ENCODE measurements around the gene RNF128.

Gene RNF128, protein sequence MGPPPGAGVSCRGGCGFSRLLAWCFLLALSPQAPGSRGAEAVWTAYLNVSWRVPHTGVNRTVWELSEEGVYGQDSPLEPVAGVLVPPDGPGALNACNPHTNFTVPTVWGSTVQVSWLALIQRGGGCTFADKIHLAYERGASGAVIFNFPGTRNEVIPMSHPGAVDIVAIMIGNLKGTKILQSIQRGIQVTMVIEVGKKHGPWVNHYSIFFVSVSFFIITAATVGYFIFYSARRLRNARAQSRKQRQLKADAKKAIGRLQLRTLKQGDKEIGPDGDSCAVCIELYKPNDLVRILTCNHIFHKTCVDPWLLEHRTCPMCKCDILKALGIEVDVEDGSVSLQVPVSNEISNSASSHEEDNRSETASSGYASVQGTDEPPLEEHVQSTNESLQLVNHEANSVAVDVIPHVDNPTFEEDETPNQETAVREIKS

DNA sequence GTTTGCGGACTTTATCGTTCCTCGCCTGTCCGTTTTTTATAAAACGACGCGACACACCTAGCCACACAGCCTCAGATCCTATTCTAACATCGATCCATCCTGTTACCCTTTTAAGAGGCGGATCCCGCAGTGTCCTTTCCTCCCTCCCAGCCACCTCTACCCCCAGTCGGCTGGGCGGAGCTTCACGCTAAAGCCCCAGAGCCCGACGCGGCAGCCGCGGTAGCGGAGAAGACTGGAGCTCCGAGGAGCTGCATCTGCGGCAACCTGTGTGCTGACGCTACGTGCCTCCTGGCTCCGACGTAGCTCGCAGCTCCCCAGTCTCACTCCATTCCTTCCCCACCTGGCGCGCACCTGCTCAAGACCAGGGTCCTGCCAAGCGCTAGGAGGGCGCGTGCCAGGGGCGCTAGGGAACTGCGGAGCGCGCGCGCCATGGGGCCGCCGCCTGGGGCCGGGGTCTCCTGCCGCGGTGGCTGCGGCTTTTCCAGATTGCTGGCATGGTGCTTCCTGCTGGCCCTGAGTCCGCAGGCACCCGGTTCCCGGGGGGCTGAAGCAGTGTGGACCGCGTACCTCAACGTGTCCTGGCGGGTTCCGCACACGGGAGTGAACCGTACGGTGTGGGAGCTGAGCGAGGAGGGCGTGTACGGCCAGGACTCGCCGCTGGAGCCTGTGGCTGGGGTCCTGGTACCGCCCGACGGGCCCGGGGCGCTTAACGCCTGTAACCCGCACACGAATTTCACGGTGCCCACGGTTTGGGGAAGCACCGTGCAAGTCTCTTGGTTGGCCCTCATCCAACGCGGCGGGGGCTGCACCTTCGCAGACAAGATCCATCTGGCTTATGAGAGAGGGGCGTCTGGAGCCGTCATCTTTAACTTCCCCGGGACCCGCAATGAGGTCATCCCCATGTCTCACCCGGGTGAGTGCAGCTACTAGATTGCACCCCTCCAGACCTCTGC lies at the start of gene RNF128:
Gene RNF128, plus strand, starts transcription at position 217 of the 953 bp plus-strand sequence. Its CDS starts 213 bp downstream, at position 430.
- Histone ChIP-seq H3K9me3 (ENCODE audit: control insufficient read depth, insufficient read depth, low read length) (no peaks in the 10 kb centered on the region), H3K4me3 (ENCODE audit: low read length) (peak within 1 kb of the TSS; percentile 87; the same call in 1 of the 2 replicates), H3K27me3 (ENCODE audit: control insufficient read depth, insufficient read depth, low read length) (no peaks in the 10 kb centered on the region), H3K36me3 (ENCODE audit: control insufficient read depth, insufficient read depth, low read length) (no peaks in the 10 kb centered on the region), H3K4me1 (ENCODE audit: control insufficient read depth, insufficient read depth, low read length) (no peaks in the 10 kb centered on the region), H3K27ac (ENCODE audit: low read length) (no peak within 1 kb of the TSS)
- no CpG with 5 or more reads among the region's 79 CpGs for WGBS (ENCODE audit: insufficient coverage, insufficient read length)
- DNase-seq (ENCODE audit: low read depth, low spot score) = peak; percentile 29

GRCh38 chrX:106680716-106681115 lies 45.8 kb upstream of the RNF128 start:
- Histone ChIP-seq H3K27me3 (ENCODE audit: control insufficient read depth, insufficient read depth, low read length) (no peaks in the 10 kb centered on the region), H3K36me3 (ENCODE audit: control insufficient read depth, insufficient read depth, low read length) (no peaks in the 10 kb centered on the region), H3K27ac (ENCODE audit: low read length) (no peak overlapping the region), H3K4me3 (ENCODE audit: low read length) (no peak overlapping the region), H3K4me1 (ENCODE audit: control insufficient read depth, insufficient read depth, low read length) (no peaks in the 10 kb centered on the region), H3K9me3 (ENCODE audit: control insufficient read depth, insufficient read depth, low read length) (no peaks in the 10 kb centered on the region)
- WGBS (ENCODE audit: insufficient coverage, insufficient read length) = no CpG with 5 or more reads among the region's 2 CpGs
- no peak for DNase-seq (ENCODE audit: low read depth, low spot score)

GRCh38 chrX:106684207-106684606 lies 42.3 kb upstream of the RNF128 start:
- Histone ChIP-seq H3K9me3 (ENCODE audit: control insufficient read depth, insufficient read depth, low read length) (no peaks in the 10 kb centered on the region), H3K27me3 (ENCODE audit: control insufficient read depth, insufficient read depth, low read length) (no peaks in the 10 kb centered on the region), H3K4me1 (ENCODE audit: control insufficient read depth, insufficient read depth, low read length) (no peaks in the 10 kb centered on the region), H3K4me3 (ENCODE audit: low read length) (no peak overlapping the region), H3K36me3 (ENCODE audit: control insufficient read depth, insufficient read depth, low read length) (no peaks in the 10 kb centered on the region), H3K27ac (ENCODE audit: low read length) (no peak overlapping the region)
- WGBS (ENCODE audit: insufficient coverage, insufficient read length) = no CpG with 5 or more reads among the region's 4 CpGs
- no peak for DNase-seq (ENCODE audit: low read depth, low spot score)

DNA sequence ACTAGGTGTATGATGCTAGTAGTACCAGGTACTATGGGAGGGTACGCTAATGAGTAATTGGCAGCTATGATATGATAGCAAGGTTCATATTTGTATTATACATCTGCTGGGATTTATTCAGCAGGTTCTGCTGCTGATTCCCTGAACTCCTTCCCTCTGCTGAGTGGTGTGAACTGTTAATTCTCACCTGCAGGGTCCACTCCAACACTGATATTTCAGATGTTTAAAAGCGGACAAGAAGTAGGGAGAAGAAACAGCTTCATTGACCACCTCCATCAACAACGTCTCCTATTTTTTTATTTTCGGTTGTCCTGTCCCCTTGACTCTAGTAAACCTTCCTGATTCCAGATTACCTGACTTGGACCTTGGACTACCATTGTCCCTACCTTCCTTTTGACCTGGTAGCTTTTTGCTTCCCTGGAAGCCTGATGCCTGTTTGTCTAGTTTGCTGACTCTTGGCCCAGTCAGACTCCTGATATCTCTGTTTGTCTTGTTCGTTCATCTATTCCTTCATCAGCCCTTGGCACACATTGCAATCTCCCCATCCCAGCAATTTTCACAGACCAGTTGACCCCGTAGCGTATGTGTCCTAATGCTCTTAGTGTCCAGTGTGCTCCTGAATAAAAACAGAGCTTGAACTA lies 34.0 kb upstream of the RNF128 start:
- Histone ChIP-seq H3K27ac (ENCODE audit: low read length) (no peak overlapping the region), H3K27me3 (ENCODE audit: control insufficient read depth, insufficient read depth, low read length) (no peaks in the 10 kb centered on the region), H3K9me3 (ENCODE audit: control insufficient read depth, insufficient read depth, low read length) (no peaks in the 10 kb centered on the region), H3K4me3 (ENCODE audit: low read length) (no peak overlapping the region), H3K36me3 (ENCODE audit: control insufficient read depth, insufficient read depth, low read length) (no peaks in the 10 kb centered on the region), H3K4me1 (ENCODE audit: control insufficient read depth, insufficient read depth, low read length) (no peaks in the 10 kb centered on the region)
- WGBS (ENCODE audit: insufficient coverage, insufficient read length) = no CpG with 5 or more reads among the region's 7 CpGs
- no peak for DNase-seq (ENCODE audit: low read depth, low spot score)

DNA sequence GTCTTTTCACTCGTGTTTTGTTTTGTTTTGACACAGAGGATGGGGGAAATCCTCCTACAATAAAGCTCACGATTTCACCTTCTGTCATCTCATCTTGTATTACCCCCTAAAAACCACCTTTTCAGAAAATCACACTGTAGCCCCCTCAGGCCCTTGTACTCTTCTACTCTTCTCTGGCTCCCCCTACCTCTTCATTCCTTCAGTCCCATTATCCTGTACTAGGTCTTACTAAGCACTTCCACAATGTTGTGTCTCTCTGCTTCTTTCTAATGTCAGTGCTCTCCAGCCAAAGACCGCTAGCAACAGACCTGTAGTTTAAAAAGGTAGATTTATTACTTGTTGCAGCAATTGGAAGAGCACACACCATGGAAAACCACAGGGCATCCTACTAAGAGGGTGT lies 30.0 kb upstream of the RNF128 start:
- H3K9me3 ChIP-seq (ENCODE audit: control insufficient read depth, insufficient read depth, low read length) = no peaks in the 10 kb centered on the region
- DNase-seq (ENCODE audit: low read depth, low spot score) = no peak
- no peak overlapping the region for H3K4me3 ChIP-seq (ENCODE audit: low read length)
- no peaks in the 10 kb centered on the region for H3K4me1 ChIP-seq (ENCODE audit: control insufficient read depth, insufficient read depth, low read length)
- H3K27me3 ChIP-seq (ENCODE audit: control insufficient read depth, insufficient read depth, low read length) = no peaks in the 10 kb centered on the region
- H3K36me3 ChIP-seq (ENCODE audit: control insufficient read depth, insufficient read depth, low read length) = no peaks in the 10 kb centered on the region
- no CpG with 5 or more reads among the region's 3 CpGs for WGBS (ENCODE audit: insufficient coverage, insufficient read length)
- no peak overlapping the region for H3K27ac ChIP-seq (ENCODE audit: low read length)

- WGBS (ENCODE audit: insufficient coverage, insufficient read length) = 100% methylated on average over 1 of the region's 3 CpGs
- H3K4me3 ChIP-seq (ENCODE audit: low read length) = no peak overlapping the region
- no peaks in the 10 kb centered on the region for H3K36me3 ChIP-seq (ENCODE audit: control insufficient read depth, insufficient read depth, low read length)
- H3K4me1 ChIP-seq (ENCODE audit: control insufficient read depth, insufficient read depth, low read length) = no peaks in the 10 kb centered on the region
- no peaks in the 10 kb centered on the region for H3K27me3 ChIP-seq (ENCODE audit: control insufficient read depth, insufficient read depth, low read length)
- DNase-seq (ENCODE audit: low read depth, low spot score) = no peak
- no peaks in the 10 kb centered on the region for H3K9me3 ChIP-seq (ENCODE audit: control insufficient read depth, insufficient read depth, low read length)
- H3K27ac ChIP-seq (ENCODE audit: low read length) = no peak overlapping the region
Observed at GRCh38 chrX:106698693-106699092, 27.8 kb upstream of the RNF128 start.

GRCh38 chrX:106702636-106703035 lies 23.9 kb upstream of the RNF128 start:
- H3K4me3 ChIP-seq (ENCODE audit: low read length) = no peak overlapping the region
- DNase-seq (ENCODE audit: low read depth, low spot score) = no peak
- H3K9me3 ChIP-seq (ENCODE audit: control insufficient read depth, insufficient read depth, low read length) = no peaks in the 10 kb centered on the region
- H3K27ac ChIP-seq (ENCODE audit: low read length) = no peak overlapping the region
- H3K27me3 ChIP-seq (ENCODE audit: control insufficient read depth, insufficient read depth, low read length) = no peaks in the 10 kb centered on the region
- no CpG with 5 or more reads among the region's 1 CpG for WGBS (ENCODE audit: insufficient coverage, insufficient read length)
- H3K4me1 ChIP-seq (ENCODE audit: control insufficient read depth, insufficient read depth, low read length) = no peaks in the 10 kb centered on the region
- H3K36me3 ChIP-seq (ENCODE audit: control insufficient read depth, insufficient read depth, low read length) = no peaks in the 10 kb centered on the region

DNA sequence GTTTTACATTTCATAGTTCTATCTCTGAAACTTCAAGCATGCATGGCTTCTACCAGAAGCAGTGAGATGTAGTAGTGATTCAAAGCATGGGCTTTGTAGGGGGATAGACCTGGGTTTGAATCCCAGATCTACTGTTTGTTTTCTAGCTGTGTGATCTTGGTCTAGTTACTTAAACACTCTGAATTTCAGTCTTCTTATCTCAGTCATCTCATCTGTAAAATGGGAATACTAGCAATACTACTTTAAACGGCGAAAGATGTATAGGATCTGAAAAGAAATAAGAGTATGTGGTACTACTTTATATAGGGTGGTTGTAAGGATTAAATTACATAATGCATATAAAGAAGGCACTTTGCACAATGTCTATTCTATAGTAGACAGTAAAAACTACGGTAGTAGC lies 20.0 kb upstream of the RNF128 start:
- WGBS (ENCODE audit: insufficient coverage, insufficient read length) = no CpG with 5 or more reads among the region's 3 CpGs
- Histone ChIP-seq H3K4me3 (ENCODE audit: low read length) (no peak overlapping the region), H3K27ac (ENCODE audit: low read length) (no peak overlapping the region)

GRCh38 chrX:106707771-106708454 lies 18.6 kb upstream of the RNF128 start:
- Histone ChIP-seq H3K27ac (ENCODE audit: low read length) (no peak overlapping the region), H3K36me3 (ENCODE audit: control insufficient read depth, insufficient read depth, low read length) (no peaks in the 10 kb centered on the region), H3K9me3 (ENCODE audit: control insufficient read depth, insufficient read depth, low read length) (no peaks in the 10 kb centered on the region), H3K4me3 (ENCODE audit: low read length) (no peak overlapping the region), H3K27me3 (ENCODE audit: control insufficient read depth, insufficient read depth, low read length) (no peaks in the 10 kb centered on the region), H3K4me1 (ENCODE audit: control insufficient read depth, insufficient read depth, low read length) (no peaks in the 10 kb centered on the region)
- no peak for DNase-seq (ENCODE audit: low read depth, low spot score)
- no CpG with 5 or more reads among the region's 3 CpGs for WGBS (ENCODE audit: insufficient coverage, insufficient read length)

More for the DNA sequence above, 20.0 kb upstream of the RNF128 start:
- H3K9me3 ChIP-seq (ENCODE audit: control insufficient read depth, insufficient read depth, low read length) = no peaks in the 10 kb centered on the region
- H3K36me3 ChIP-seq (ENCODE audit: control insufficient read depth, insufficient read depth, low read length) = no peaks in the 10 kb centered on the region
- DNase-seq (ENCODE audit: low read depth, low spot score) = no peak
- no peaks in the 10 kb centered on the region for H3K4me1 ChIP-seq (ENCODE audit: control insufficient read depth, insufficient read depth, low read length)
- H3K27me3 ChIP-seq (ENCODE audit: control insufficient read depth, insufficient read depth, low read length) = no peaks in the 10 kb centered on the region

GRCh38 chrX:106710771-106711170 lies 15.7 kb upstream of the RNF128 start:
- Histone ChIP-seq H3K9me3 (ENCODE audit: control insufficient read depth, insufficient read depth, low read length) (no peaks in the 10 kb centered on the region), H3K4me1 (ENCODE audit: control insufficient read depth, insufficient read depth, low read length) (no peaks in the 10 kb centered on the region), H3K36me3 (ENCODE audit: control insufficient read depth, insufficient read depth, low read length) (no peaks in the 10 kb centered on the region), H3K4me3 (ENCODE audit: low read length) (no peak overlapping the region), H3K27ac (ENCODE audit: low read length) (no peak overlapping the region), H3K27me3 (ENCODE audit: control insufficient read depth, insufficient read depth, low read length) (no peaks in the 10 kb centered on the region)
- no peak for DNase-seq (ENCODE audit: low read depth, low spot score)

Measured in iPS DF 6.9 (cell line).